A549 (cell line): ENCODE results near the gene SUPT4H1. TPM values are rescaled to one million over a fixed set of nuclear protein-coding genes. Genes with fewer than 3 reads are reported as not detected.

Source experiments
- ATAC-seq, 2 experiments: fragments of 200-7000 bp in 1 of 2; fragments of >200 bp in 1 of 2; cut with Nextera tagmentation in 1 of 2; cut with Tn5 transposase in 1 of 2; 3 replicates each; pipeline versions ENCODE4 v1.8.0 to v1.9.1; 2018 to 2020; ENCODE audit warnings: mild to moderate bottlenecking in 1 of 2, moderate library complexity in 1 of 2
- CTCF ChIA-PET: fragments of 300-600 bp; sonication (Branson Sonifier 250); formaldehyde crosslinking; extraction: SDS; loops from one replicate; lab custom pipeline; 2021; ENCODE audit warnings: antibody characterized with exemption, inconsistent platforms; lab: Yijun Ruan, JAX
- POLR2A ChIA-PET: fragments of 350-600 bp; formaldehyde crosslinking; extraction: SDS; loops from one replicate; lab custom pipeline; 2021; ENCODE audit warnings: antibody characterized with exemption, inconsistent platforms; lab: Yijun Ruan, JAX
- DNase-seq, 2 experiments: peaks; one replicate each; pipeline versions ENCODE4 v3.0.0 to v3.0.0-alpha.2; 2011 to 2016; ENCODE audit warnings: low read depth in 1 of 2, low spot score in 1 of 2
- FAIRE-seq: peaks from 2 replicates; lab custom pipeline; 2011; peaks lifted over from hg19 to GRCh38; lab: Jason Lieb, UNC
- H3K27ac ChIP-seq, 2 experiments: fragments of >200 bp; sonication (Bioruptor Twin); formaldehyde crosslinking; 3 replicates each; pipeline ENCODE4 v1.5.1; 2016 to 2017
- H3K4me1 ChIP-seq: fragments of >200 bp; sonication (Bioruptor Twin); formaldehyde crosslinking; 3 replicates; pipeline ENCODE4 v1.6.1; 2016
- H3K4me2 ChIP-seq: fragments of >200 bp; sonication (Bioruptor Twin); formaldehyde crosslinking; 3 replicates; pipeline ENCODE4 v1.6.1; 2016
- H3K4me3 ChIP-seq: fragments of >200 bp; sonication (Bioruptor Twin); formaldehyde crosslinking; 3 replicates; pipeline ENCODE4 v1.5.1; 2016
- H3K9me3 ChIP-seq: fragments of >200 bp; sonication (Bioruptor Twin); formaldehyde crosslinking; 3 replicates; pipeline ENCODE4 v1.6.1; 2016
- BHLHE40 ChIP-seq: IDR thresholded peaks from 2 replicates; pipeline ENCODE4 v1.6.1; 2012; ENCODE audit warnings: low read depth, low read length, inconsistent platforms
- CBX8 ChIP-seq: fragments of 200-600 bp; sonication (generic); IDR thresholded peaks from 2 replicates; pipeline ENCODE4 v1.6.1; 2016
- CEBPB ChIP-seq, 2 experiments: fragments of >200 bp in 1 of 2; sonication (Bioruptor Twin) in 1 of 2; formaldehyde crosslinking in 1 of 2; IDR thresholded peaks; 2 replicates each; pipeline ENCODE4 v1.6.1; 2012 to 2016
- EHF ChIP-seq: fragments of 250-450 bp; sonication (Bioruptor Pico); IDR thresholded peaks from 2 replicates; pipeline ENCODE4 v1.5.0; 2020; ENCODE audit warnings: mild to moderate bottlenecking
- EP300 ChIP-seq, 2 experiments: fragments of >200 bp; sonication (Bioruptor Twin); formaldehyde crosslinking; IDR thresholded peaks; 2 replicates in 1 of 2; 3 replicates in 1 of 2; pipeline ENCODE4 v1.6.1; 2016 to 2017
- FOSB ChIP-seq: fragments of 250-450 bp; sonication (Bioruptor Pico); IDR thresholded peaks from 2 replicates; pipeline ENCODE4 v1.5.0; 2020; ENCODE audit warnings: mild to moderate bottlenecking, moderate library complexity
- FOSL2 ChIP-seq, 2 experiments: fragments of 450-650 bp in 1 of 2; fragments of >200 bp in 1 of 2; sonication (Bioruptor Twin) in 1 of 2; formaldehyde crosslinking; IDR thresholded peaks; 2 replicates each; pipeline versions ENCODE4 v1.5.0 to v1.6.1; 2016 to 2020; ENCODE audit warnings: mild to moderate bottlenecking in 1 of 2, moderate library complexity in 1 of 2
- GATA3 ChIP-seq: IDR thresholded peaks from 2 replicates; pipeline ENCODE4 v1.6.1; 2012; ENCODE audit warnings: borderline replicate concordance
- HEYL ChIP-seq: fragments of 250-450 bp; sonication (Bioruptor Pico); IDR thresholded peaks from 2 replicates; pipeline ENCODE4 v1.8.0; 2021; ENCODE audit warnings: mild to moderate bottlenecking, moderate library complexity
- HOXA7 ChIP-seq: fragments of 250-450 bp; sonication (Bioruptor Pico); IDR thresholded peaks from 2 replicates; pipeline ENCODE4 v1.5.0; 2020; ENCODE audit warnings: mild to moderate bottlenecking, moderate library complexity
- JUN ChIP-seq, 2 experiments: fragments of >200 bp; sonication (Bioruptor Twin); formaldehyde crosslinking; IDR thresholded peaks; 2 replicates in 1 of 2; 3 replicates in 1 of 2; pipeline ENCODE4 v1.6.1; 2016 to 2017
- KDM1A ChIP-seq: fragments of 200-600 bp; sonication (generic); IDR thresholded peaks from 2 replicates; pipeline ENCODE4 v1.6.1; 2016; ENCODE audit warnings: low read depth, mild to moderate bottlenecking
- MAZ ChIP-seq: fragments of 150-350 bp; IDR thresholded peaks from 2 replicates; pipeline ENCODE4 v1.6.1; 2014; ENCODE audit warnings: antibody characterized with exemption, low read depth, low read length, borderline replicate concordance
- MYC ChIP-seq: IDR thresholded peaks from 2 replicates; pipeline ENCODE4 v1.6.1; 2012; ENCODE audit warnings: mild to moderate bottlenecking, inconsistent platforms, low read length, improper control_type of control experiment, borderline replicate concordance
- NFE2L2 ChIP-seq: fragments of 150-350 bp; conservative IDR thresholded peaks from 2 replicates; pipeline ENCODE4 v1.6.1; 2014; ENCODE audit warnings: low read length
- POLR2A ChIP-seq: IDR thresholded peaks from 2 replicates; pipeline ENCODE4 v1.6.1; 2012; ENCODE audit warnings: mild to moderate bottlenecking, low read length
- RAD21 ChIP-seq, 2 experiments: fragments of >200 bp in 1 of 2; sonication (Bioruptor Twin) in 1 of 2; formaldehyde crosslinking in 1 of 2; IDR thresholded peaks in 1 of 2; conservative IDR thresholded peaks in 1 of 2; 2 replicates in 1 of 2; 3 replicates in 1 of 2; pipeline ENCODE4 v1.6.1; 2012 to 2018; ENCODE audit warnings: inconsistent platforms in 1 of 2
- RCOR1 ChIP-seq: fragments of 150-350 bp; IDR thresholded peaks from 2 replicates; pipeline ENCODE4 v1.6.1; 2014; ENCODE audit warnings: antibody characterized with exemption, low read length, low read depth
- RNF2 ChIP-seq: fragments of 200-600 bp; sonication (generic); IDR thresholded peaks from 2 replicates; pipeline ENCODE4 v1.6.1; 2016; ENCODE audit warnings: low read depth, mild to moderate bottlenecking, antibody characterized with exemption, moderate library complexity, borderline replicate concordance
- TP53 ChIP-seq: fragments of 250-450 bp; sonication (Bioruptor Pico); IDR thresholded peaks from 2 replicates; pipeline ENCODE4 v1.5.0; 2021; ENCODE audit warnings: mild to moderate bottlenecking, moderate library complexity
- ZC3H11A ChIP-seq: fragments of 450-650 bp; IDR thresholded peaks from 2 replicates; pipeline ENCODE4 v1.6.1; 2014; ENCODE audit warnings: antibody characterized with exemption, mild to moderate bottlenecking
- WGBS: methylation state at CpG from one replicate; pipeline ENCODE4 v1.1.6; 2017; ENCODE audit errors: missing lambda C conversion rate; 5-methylcytosine and 5-hydroxymethylcytosine counted together
- polyA plus RNA-seq, 4 experiments: library from polyadenylated mRNA; depleted of rRNA in 3 of 4; stranded (reverse); fragments of >200 nt; fragmentation: RNase III in 1 of 4; extraction: RNeasy Plus Mini Kit Qiagen cat#74134 plus additional on column Dnase treatment in 1 of 4; gene quantifications; 2 replicates in 3 of 4; 3 replicates in 1 of 4; pipeline ENCODE4 v1.2.3, GENCODE V29; 2011 to 2017
- TF ChIP-seq, protein P1 (sequence below): fragments of 200-600 bp; sonication (generic); IDR thresholded peaks from 2 replicates; pipeline ENCODE4 v1.6.1; 2016; ENCODE audit warnings: antibody characterized with exemption, mild to moderate bottlenecking, moderate library complexity
- TF ChIP-seq, protein P2 (sequence below): fragments of >200 bp; sonication (Bioruptor Twin); formaldehyde crosslinking; IDR thresholded peaks from 3 replicates; pipeline ENCODE4 v1.5.1; 2016
- TF ChIP-seq, protein P3 (sequence below): IDR thresholded peaks from 2 replicates; pipeline ENCODE4 v1.6.1; 2012; ENCODE audit warnings: low read depth, borderline replicate concordance
- TF ChIP-seq, protein P4 (sequence below): fragments of >200 bp; sonication (Bioruptor Twin); formaldehyde crosslinking; IDR thresholded peaks from 3 replicates; pipeline ENCODE4 v1.6.1; 2016
- TF ChIP-seq, protein P5 (sequence below): fragments of 250-450 bp; sonication (Bioruptor Pico); IDR thresholded peaks from 2 replicates; pipeline ENCODE4 v1.5.0; 2021; ENCODE audit warnings: mild to moderate bottlenecking, moderate library complexity, borderline replicate concordance

Gene SUPT4H1
- polyA plus RNA-seq, 2 of the 4 experiments (the other 2 are of a cell fraction) = 123 to 241 TPM

DNA sequence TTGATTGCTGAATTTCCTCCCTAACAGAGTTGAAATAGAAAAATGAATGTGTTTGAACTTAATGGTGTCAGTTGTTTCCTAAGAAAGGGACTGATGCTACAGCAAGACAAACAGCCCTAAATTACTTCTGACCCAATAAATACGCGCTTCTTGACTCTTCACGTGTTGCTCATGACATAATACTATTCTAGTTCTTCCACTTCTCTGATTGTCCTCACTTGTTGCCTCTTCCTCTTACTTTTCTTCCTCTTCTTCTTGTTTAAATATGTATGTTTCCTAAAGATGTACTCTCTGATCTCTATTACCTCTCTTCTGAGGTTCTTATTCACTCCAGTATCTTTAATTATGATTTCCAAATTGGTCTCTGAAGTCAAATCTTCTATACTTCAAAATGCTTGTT, 32.9 kb upstream of the SUPT4H1 start (continued):
- TF ChIP-seq, protein P1, sequence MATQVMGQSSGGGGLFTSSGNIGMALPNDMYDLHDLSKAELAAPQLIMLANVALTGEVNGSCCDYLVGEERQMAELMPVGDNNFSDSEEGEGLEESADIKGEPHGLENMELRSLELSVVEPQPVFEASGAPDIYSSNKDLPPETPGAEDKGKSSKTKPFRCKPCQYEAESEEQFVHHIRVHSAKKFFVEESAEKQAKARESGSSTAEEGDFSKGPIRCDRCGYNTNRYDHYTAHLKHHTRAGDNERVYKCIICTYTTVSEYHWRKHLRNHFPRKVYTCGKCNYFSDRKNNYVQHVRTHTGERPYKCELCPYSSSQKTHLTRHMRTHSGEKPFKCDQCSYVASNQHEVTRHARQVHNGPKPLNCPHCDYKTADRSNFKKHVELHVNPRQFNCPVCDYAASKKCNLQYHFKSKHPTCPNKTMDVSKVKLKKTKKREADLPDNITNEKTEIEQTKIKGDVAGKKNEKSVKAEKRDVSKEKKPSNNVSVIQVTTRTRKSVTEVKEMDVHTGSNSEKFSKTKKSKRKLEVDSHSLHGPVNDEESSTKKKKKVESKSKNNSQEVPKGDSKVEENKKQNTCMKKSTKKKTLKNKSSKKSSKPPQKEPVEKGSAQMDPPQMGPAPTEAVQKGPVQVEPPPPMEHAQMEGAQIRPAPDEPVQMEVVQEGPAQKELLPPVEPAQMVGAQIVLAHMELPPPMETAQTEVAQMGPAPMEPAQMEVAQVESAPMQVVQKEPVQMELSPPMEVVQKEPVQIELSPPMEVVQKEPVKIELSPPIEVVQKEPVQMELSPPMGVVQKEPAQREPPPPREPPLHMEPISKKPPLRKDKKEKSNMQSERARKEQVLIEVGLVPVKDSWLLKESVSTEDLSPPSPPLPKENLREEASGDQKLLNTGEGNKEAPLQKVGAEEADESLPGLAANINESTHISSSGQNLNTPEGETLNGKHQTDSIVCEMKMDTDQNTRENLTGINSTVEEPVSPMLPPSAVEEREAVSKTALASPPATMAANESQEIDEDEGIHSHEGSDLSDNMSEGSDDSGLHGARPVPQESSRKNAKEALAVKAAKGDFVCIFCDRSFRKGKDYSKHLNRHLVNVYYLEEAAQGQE = no peak
- TF ChIP-seq TP53 (CRISPR knock-in tag) (no peak), EP300 (IDR thresholded peaks at IDR 0.05) (no peak), GATA3 (no peak), FOSL2 (IDR thresholded peaks at IDR 0.05) (no peak), FOSL2 (CRISPR knock-in tag; IDR thresholded peaks at IDR 0.05) (no peak), CBX8 (no peak), MYC (no peak)
- TF ChIP-seq, protein P2, sequence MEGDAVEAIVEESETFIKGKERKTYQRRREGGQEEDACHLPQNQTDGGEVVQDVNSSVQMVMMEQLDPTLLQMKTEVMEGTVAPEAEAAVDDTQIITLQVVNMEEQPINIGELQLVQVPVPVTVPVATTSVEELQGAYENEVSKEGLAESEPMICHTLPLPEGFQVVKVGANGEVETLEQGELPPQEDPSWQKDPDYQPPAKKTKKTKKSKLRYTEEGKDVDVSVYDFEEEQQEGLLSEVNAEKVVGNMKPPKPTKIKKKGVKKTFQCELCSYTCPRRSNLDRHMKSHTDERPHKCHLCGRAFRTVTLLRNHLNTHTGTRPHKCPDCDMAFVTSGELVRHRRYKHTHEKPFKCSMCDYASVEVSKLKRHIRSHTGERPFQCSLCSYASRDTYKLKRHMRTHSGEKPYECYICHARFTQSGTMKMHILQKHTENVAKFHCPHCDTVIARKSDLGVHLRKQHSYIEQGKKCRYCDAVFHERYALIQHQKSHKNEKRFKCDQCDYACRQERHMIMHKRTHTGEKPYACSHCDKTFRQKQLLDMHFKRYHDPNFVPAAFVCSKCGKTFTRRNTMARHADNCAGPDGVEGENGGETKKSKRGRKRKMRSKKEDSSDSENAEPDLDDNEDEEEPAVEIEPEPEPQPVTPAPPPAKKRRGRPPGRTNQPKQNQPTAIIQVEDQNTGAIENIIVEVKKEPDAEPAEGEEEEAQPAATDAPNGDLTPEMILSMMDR = no peak

DNA sequence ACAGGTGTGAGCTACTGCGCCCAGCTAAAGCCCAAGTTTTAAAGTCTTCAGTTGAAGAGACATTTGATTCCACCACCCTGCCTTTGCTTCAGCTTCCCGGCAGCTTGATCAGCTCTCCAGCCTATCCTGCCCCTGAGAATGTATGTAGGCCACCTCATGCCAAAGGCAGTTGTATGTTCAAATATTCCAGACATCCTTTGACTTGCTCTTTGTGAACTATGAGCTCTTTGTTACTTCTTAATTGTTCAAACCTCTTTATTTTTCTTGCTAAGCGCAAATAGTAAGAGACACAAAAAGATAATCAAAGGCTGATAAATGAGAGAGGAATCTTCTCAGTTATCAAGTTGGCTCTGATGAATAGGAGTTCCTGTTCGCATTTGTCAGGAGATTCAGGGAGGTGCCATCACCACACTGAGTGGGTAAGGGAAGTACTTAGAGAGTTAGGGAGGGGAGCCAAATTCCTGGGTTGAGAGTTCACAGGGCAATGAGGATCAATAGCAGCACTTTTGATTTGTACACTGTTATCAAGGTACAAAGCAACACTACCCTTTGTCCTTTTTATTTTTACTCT, 32.0 kb upstream of the SUPT4H1 start:
- Histone ChIP-seq H3K4me1 (peaks cover 87% of the 10 kb centered on the region), H3K27ac (peak overlapping the region; percentile 45 to 73), H3K4me2 (peak overlapping the region; percentile 65), H3K4me3 (no peak overlapping the region), H3K9me3 (no peaks in the 10 kb centered on the region)
- ATAC-seq = no peak
- POLR2A ChIA-PET = interaction anchor here (4.1 kb wide), 1 partner anchor 32 kb away, joined by 17 read pairs; the partner anchor contains the start of gene SUPT4H1
- CTCF ChIA-PET = interaction anchor here (0.7 to 3.2 kb wide), 4 partner anchors 11 to 67 kb away, joined by 3 to 12 read pairs (median 6); partner anchors contain the start of gene SUPT4H1
- TF ChIP-seq RAD21 (conservative IDR thresholded peaks at IDR 0.05 in 1 of 2, IDR thresholded peaks at IDR 0.05 in 1 of 2) = no peak
- no peak for TF ChIP-seq HOXA7
- no peak for TF ChIP-seq NFE2L2
- no peak for TF ChIP-seq CEBPB (IDR thresholded peaks at IDR 0.05)
- TF ChIP-seq ZC3H11A = no peak
- TF ChIP-seq BHLHE40 = no peak
- no peak for TF ChIP-seq MAZ
- TF ChIP-seq POLR2A = no peak
- TF ChIP-seq RNF2 = no peak
- TF ChIP-seq HEYL = no peak
- TF ChIP-seq FOSB (CRISPR knock-in tag) = no peak
- no peak for TF ChIP-seq EHF
- no peak for TF ChIP-seq TP53 (CRISPR knock-in tag)
- TF ChIP-seq, protein P3, sequence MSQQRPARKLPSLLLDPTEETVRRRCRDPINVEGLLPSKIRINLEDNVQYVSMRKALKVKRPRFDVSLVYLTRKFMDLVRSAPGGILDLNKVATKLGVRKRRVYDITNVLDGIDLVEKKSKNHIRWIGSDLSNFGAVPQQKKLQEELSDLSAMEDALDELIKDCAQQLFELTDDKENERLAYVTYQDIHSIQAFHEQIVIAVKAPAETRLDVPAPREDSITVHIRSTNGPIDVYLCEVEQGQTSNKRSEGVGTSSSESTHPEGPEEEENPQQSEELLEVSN = no peak
- TF ChIP-seq, protein P4, sequence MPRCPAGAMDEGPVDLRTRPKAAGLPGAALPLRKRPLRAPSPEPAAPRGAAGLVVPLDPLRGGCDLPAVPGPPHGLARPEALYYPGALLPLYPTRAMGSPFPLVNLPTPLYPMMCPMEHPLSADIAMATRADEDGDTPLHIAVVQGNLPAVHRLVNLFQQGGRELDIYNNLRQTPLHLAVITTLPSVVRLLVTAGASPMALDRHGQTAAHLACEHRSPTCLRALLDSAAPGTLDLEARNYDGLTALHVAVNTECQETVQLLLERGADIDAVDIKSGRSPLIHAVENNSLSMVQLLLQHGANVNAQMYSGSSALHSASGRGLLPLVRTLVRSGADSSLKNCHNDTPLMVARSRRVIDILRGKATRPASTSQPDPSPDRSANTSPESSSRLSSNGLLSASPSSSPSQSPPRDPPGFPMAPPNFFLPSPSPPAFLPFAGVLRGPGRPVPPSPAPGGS = no peak
- TF ChIP-seq RCOR1 = no peak
- TF ChIP-seq KDM1A = no peak
- no peak for TF ChIP-seq JUN (IDR thresholded peaks at IDR 0.05)
- TF ChIP-seq, protein P5, sequence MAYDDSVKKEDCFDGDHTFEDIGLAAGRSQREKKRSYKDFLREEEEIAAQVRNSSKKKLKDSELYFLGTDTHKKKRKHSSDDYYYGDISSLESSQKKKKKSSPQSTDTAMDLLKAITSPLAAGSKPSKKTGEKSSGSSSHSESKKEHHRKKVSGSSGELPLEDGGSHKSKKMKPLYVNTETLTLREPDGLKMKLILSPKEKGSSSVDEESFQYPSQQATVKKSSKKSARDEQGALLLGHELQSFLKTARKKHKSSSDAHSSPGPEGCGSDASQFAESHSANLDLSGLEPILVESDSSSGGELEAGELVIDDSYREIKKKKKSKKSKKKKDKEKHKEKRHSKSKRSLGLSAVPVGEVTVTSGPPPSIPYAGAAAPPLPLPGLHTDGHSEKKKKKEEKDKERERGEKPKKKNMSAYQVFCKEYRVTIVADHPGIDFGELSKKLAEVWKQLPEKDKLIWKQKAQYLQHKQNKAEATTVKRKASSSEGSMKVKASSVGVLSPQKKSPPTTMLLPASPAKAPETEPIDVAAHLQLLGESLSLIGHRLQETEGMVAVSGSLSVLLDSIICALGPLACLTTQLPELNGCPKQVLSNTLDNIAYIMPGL (CRISPR knock-in tag) = no peak
- DNase-seq = no peak
- 63% methylated on average over 4 of the region's 4 CpGs for WGBS
- peak; percentile 81 for FAIRE-seq
